ENCODE measurements around the gene TOX2. TPM values are rescaled to one million over a fixed set of nuclear protein-coding genes. Genes with fewer than 3 reads are reported as not detected.
A peak's percentile ranks its signal among the peaks of the same experiment; 100 is the strongest.

TOX2 gene
- total RNA-seq, 1 donor from 2014 or later = not detected

- H3K36me3 ChIP-seq (ENCODE audit: control insufficient read depth, insufficient read depth, low read length) = no peaks in the 10 kb centered on the region
- no peak for TF ChIP-seq CTCF (IDR thresholded peaks at IDR 0.05; ENCODE audit: insufficient read depth, low read length, severe bottlenecking)
- peaks cover 12% of the 10 kb centered on the region for H3K27me3 ChIP-seq (ENCODE audit: control insufficient read depth, insufficient read depth, low read length)
- no peak overlapping the region for H3K4me3 ChIP-seq (ENCODE audit: low read depth, low read length)
- no peak for FAIRE-seq
- no peak for DNase-seq (ENCODE audit: low read depth)
Measured at GRCh38 chr20:43949741-43950618, 35.3 kb downstream of the TOX2 start.

GRCh38 chr20:43953919-43954592, 39.4 kb downstream of the TOX2 start:
- no peak overlapping the region for H3K4me3 ChIP-seq (ENCODE audit: low read depth, low read length)
- H3K36me3 ChIP-seq (ENCODE audit: control insufficient read depth, insufficient read depth, low read length) = no peaks in the 10 kb centered on the region
- TF ChIP-seq CTCF (IDR thresholded peaks at IDR 0.05; ENCODE audit: insufficient read depth, low read length, severe bottlenecking) = no peak
- peaks cover 3% of the 10 kb centered on the region for H3K27me3 ChIP-seq (ENCODE audit: control insufficient read depth, insufficient read depth, low read length)
- DNase-seq (ENCODE audit: low read depth) (no peak), FAIRE-seq (no peak)

GRCh38 chr20:43954704-43955061, 40.0 kb downstream of the TOX2 start:
- Histone ChIP-seq H3K4me3 (ENCODE audit: low read depth, low read length) (no peak overlapping the region), H3K36me3 (ENCODE audit: control insufficient read depth, insufficient read depth, low read length) (no peaks in the 10 kb centered on the region), H3K27me3 (ENCODE audit: control insufficient read depth, insufficient read depth, low read length) (peaks cover 2% of the 10 kb centered on the region)
- TF ChIP-seq CTCF (IDR thresholded peaks at IDR 0.05; ENCODE audit: insufficient read depth, low read length, severe bottlenecking) = no peak
- DNase-seq (ENCODE audit: low read depth) = no peak
- no peak for FAIRE-seq

- H3K4me3 ChIP-seq (ENCODE audit: low read depth, low read length) = no peak overlapping the region
- H3K36me3 ChIP-seq (ENCODE audit: control insufficient read depth, insufficient read depth, low read length) = no peaks in the 10 kb centered on the region
- FAIRE-seq = no peak
- H3K27me3 ChIP-seq (ENCODE audit: control insufficient read depth, insufficient read depth, low read length) = no peaks in the 10 kb centered on the region
- DNase-seq (ENCODE audit: low read depth) = peak; percentile 94
- TF ChIP-seq CTCF (IDR thresholded peaks at IDR 0.05; ENCODE audit: insufficient read depth, low read length, severe bottlenecking) = no peak
Measured at GRCh38 chr20:43955062-43955749, 40.6 kb downstream of the TOX2 start.

- H3K36me3 ChIP-seq (ENCODE audit: control insufficient read depth, insufficient read depth, low read length) = no peaks in the 10 kb centered on the region
- DNase-seq (ENCODE audit: low read depth) = no peak
- FAIRE-seq = no peak
- no peak for TF ChIP-seq CTCF (IDR thresholded peaks at IDR 0.05; ENCODE audit: insufficient read depth, low read length, severe bottlenecking)
- no peak overlapping the region for H3K4me3 ChIP-seq (ENCODE audit: low read depth, low read length)
- peaks cover 3% of the 10 kb centered on the region for H3K27me3 ChIP-seq (ENCODE audit: control insufficient read depth, insufficient read depth, low read length)
Measured at GRCh38 chr20:43955750-43956191, 41.1 kb downstream of the TOX2 start.

All from bronchial epithelial cell (primary cell).